Activated CD4-positive, alpha-beta T cell treated with anti-CD3 and anti-CD28 coated beads, Interleukin-2, amount 50 U/mL, for 48 hours (primary cell): ENCODE results near the gene CHST9.
"Not testable (repeated sequence)": the region's sequence is repeated elsewhere in the genome, so short reads cannot be mapped to it uniquely, and the experiment has no call there.

Source experiments
- DNase-seq, 2 experiments: peaks; one replicate each; pipeline ENCODE4 v3.0.0-alpha.2; 2020

Gene CHST9, protein sequence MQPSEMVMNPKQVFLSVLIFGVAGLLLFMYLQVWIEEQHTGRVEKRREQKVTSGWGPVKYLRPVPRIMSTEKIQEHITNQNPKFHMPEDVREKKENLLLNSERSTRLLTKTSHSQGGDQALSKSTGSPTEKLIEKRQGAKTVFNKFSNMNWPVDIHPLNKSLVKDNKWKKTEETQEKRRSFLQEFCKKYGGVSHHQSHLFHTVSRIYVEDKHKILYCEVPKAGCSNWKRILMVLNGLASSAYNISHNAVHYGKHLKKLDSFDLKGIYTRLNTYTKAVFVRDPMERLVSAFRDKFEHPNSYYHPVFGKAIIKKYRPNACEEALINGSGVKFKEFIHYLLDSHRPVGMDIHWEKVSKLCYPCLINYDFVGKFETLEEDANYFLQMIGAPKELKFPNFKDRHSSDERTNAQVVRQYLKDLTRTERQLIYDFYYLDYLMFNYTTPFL

DNA sequence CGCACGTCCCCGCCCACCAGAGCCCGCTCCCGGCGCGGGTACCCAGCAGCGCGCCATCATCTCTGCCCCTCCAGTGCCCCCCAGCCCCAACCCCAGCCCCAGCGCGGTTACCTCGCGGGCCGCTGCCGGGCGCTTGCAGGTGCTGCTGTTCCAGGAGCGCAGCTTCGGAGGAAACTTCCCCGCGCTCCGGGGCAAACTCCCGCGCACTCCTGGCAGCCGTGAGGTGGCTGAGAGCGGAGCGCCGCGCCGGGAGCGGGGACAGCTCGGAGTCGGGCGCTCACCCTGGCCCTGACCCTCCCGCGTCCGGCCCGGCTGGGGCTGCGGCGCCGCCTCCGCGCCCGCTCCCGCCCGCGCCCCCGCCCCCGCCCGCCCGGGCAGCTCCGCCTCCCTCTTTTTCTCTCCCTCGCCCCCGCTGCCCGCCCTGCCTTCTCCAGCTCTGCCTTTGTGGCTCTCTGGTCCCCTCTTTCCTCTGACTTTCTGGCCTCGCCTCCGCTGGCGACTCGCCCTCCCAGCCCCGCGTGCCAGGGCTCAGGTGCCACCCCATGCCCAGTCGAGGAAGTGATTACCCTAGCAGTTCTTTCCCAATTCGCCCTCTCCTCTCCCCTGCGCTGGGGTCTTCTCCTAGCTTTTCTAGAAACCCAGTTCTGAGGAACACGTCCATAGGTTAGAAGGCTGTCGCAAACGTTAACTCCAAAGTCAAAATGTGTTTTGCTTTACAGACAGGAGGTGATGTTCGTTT lies at the start of gene CHST9:
TSS of gene CHST9 (minus strand) at position 284 of the 739 bp plus-strand sequence. CDS start 42,499 bp downstream, outside the sequence.
- no peak for DNase-seq

DNA sequence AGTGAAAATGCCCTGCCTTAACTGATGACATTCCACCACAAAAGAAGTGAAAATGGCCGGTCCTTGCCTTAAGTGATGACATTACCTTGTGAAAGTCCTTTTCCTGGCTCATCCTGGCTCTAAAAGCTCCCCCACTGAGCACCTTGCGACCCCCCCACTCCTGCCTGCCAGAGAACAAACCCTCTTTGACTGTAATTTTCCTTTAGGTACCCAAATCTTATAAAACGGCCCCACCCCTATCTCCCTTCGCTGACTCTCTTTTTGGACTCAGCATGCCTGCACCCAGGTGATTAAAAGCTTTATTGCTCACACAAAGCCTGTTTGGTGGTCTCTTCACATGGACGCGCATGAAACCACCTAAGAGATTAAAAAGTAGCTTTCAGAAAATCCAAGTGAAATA lies 47.2 kb upstream of the CHST9 start:
- not testable (repeated sequence) for DNase-seq

DNA sequence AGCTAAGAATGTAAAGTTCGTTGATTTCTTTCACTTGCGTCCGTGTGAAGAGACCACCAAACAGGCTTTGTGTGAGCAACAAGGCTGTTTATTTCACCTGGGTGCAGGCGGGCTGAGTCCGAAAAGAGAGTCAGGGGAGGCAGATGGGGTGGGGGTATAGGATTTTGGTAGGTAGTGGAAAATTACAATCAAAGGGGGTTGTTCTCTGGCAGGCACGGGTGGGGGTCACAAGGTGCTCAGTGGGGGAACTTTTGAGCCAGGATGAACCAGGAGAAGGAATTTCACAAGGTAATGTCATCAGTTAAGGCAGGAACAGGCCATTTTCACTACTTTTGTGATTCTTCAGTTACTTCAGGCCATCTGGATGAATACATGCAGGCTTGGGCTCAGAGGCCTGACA lies 46.6 kb upstream of the CHST9 start:
- DNase-seq, result not testable (repeated sequence)

DNA sequence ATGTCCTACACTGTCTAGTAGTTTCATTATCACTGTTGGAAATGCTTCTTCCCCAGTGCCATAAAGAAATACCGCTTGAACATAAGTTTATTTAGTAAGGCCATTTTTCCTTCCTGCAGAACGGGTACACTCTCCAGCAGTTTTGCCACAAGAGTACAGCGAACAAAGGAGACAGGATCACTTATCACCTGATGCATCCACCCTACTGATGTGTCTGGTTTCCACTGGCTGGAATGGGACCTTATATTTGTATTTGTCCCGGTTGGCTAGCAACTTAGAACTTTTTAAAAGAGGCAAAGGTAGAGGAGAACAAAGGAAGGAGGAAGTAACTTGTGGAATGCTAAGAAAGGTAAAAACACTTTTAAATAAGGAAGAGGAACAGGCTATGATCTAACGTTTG lies 46.1 kb upstream of the CHST9 start:
- DNase-seq, result not testable (repeated sequence)

- no peak for DNase-seq
Observed at GRCh38 chr18:27227721-27228120, 42.6 kb upstream of the CHST9 start.

- no peak for DNase-seq
Observed at GRCh38 chr18:27226556-27227075, 41.5 kb upstream of the CHST9 start.

DNA sequence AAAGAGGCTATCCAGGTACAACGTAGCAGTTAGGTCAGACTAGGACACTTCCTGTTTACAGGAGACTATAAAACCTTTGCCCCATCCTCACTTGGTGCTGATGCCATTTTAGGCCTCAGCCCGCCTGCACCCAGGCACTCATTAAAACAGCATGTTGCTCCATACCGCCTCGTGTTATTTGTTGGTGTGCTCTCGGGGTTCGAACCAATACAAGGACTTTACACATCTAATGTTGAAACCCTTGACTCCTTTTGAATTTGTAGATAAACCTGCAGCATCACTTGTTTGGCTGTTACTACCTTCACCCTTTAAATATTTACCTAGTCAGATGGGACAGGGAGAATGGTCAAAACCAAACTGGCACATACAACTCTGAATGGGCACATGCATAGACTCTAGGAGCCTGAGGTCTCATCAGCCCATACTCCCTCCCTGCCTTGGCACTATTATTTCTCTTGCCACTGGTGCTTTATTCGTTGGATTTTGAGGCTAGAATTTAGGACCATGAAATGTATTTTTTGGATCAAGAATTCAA lies 40.9 kb upstream of the CHST9 start:
- no peak for DNase-seq

GRCh38 chr18:27223526-27224291 lies 38.6 kb upstream of the CHST9 start:
- DNase-seq, result no peak

DNA sequence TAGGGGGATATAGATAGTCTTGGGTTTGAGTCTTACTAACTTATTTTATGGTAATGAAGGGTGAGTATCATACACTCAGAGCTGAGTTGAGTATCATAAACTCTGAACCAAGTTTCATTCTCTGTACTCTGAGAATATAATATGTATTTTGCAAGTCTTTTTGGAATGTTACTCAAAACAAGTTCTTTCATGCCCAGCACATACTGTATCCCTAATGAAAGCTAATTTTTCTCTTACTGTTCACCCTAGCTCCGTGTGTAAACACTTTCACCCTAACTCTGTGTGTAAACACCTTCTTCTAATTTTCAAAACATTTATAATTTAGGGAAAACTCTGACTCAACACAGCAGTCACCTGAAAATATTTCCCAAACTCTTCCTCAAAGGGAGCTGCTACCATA lies 29.7 kb upstream of the CHST9 start:
- DNase-seq, result no peak

DNA sequence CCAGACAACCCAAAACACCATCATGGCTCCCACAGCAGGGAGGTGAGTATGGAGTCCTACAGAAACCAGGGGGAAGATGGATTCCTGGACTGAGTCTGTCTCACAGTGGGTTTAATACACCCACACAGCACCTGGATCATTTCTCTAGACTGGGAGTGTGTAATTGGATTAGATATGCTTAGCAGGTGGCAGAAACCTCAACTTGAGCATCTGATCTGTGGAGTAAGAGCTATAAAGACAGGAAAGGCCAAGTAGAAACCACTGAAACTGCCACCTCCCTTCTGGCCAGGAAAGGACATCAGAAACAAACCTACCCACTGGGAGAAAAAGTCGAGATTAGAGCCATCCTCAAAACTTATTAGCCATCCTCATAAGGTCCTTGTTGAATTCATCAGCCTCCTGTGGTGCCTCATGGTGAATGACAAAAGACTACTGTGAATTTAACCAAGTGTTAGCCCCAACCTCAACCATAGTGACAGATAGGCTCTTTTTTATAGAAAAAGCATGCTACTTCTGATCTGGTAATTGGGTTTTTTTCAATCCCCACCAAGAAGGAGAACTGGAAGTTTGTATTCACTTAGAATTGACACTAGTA lies 28.1 kb upstream of the CHST9 start:
- DNase-seq, result no peak

- DNase-seq, result no peak
Observed at GRCh38 chr18:27211569-27211968, 26.5 kb upstream of the CHST9 start.

GRCh38 chr18:27206411-27206810 lies 21.3 kb upstream of the CHST9 start:
- no peak for DNase-seq

DNA sequence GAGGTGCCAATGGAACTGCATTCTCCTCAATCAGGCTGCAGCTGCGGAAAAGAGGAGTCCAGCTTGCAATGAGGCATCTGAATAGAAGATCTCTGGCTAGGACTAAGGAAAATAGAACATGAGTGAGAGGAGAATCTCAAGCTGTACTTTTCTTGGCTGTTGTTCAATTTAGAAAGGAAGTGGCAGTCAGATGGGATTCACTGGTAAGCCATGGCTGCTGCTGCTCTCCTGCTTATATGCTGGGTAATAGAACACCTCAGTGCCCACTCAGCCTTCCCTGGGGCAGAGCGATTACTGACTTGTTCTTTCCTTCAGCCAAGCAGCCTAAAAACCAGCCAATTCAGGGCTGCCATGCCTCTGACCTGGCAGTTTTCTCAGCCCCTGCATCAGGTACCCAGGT lies 17.6 kb upstream of the CHST9 start:
- DNase-seq, result no peak

- DNase-seq, result no peak
Observed at GRCh38 chr18:27198036-27198435, 12.9 kb upstream of the CHST9 start.

DNA sequence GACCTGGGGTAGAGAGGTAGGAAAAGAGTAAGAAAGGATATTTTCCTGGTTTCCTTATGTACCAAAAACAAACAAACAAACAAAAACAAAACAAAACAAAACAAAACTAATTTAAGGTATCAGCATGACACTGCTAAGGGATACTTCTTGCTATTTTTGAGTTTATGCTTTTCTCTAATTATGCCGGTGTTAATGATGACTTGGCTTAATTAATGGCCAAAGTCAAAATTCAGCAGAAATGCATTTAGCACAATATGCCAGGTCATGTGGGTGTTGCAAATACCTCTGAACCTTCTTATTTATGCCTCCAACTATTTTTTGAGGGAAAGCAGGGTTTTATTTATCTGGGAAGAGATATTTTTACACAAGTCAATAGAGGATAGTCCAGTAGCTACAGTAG lies 3.2 kb upstream of the CHST9 start:
- DNase-seq, result no peak

DNA sequence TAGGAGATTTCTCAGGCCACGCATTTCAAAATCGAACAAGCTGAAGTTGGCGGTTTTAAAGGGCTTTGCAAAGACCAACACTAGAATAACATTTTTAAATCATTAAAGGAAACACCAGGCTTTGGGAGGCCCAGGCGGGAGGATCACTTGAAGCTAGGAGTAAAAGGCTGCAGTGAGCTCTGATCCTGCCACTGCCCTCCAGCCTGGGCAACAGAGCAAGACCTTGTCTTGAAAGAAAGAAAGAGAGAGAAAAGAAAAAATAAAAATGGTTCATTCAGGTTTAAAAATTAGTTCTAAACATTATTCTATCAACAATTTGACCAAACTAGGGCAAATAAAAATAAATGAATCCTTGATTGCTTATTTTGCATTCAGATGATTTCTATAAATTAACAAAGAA lies 789 bp upstream of the CHST9 start:
- no peak for DNase-seq

- no peak for DNase-seq
Observed at GRCh38 chr18:27184115-27185024, 738 bp downstream of the CHST9 start.

DNA sequence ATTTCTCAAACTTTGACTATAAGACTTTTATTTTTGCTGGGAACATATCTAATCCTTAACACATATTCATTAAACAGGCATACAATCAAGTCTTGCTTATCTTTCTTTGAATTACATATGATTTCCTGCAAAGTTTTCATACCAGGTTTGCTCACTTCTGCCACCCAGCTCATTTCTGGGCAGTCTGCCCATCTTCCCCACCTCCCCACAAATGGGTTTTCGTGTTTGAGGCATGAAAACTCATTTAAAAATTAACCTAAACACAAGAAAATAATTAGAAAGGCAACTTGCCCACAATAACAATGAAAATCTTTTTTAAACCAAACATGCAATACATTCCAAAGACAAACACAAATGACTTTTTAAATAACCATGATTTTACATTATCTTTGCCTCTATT lies 3.4 kb downstream of the CHST9 start:
- DNase-seq, result no peak

DNA sequence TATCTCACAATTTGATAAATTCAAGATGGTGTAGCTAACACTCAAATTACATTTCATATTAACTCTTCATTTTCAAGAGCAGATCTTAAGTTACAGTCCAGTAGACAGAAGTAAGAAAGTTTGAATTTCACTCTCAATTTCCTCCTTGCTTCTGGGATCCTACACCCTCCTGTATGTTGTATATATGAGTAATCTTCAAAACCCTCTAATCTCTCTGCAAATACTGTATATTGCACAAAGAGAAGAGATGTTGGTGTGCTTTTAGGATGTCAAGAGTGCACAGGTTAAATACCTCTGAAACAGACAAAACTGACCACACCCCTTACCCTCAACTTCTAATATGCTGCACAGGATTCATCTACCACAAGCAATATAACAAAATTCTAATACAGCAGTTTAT lies 6.7 kb downstream of the CHST9 start:
- no peak for DNase-seq

- DNase-seq, result no peak
Observed at GRCh38 chr18:27175914-27176313, 9.2 kb downstream of the CHST9 start.

GRCh38 chr18:27175245-27175644 lies 9.9 kb downstream of the CHST9 start:
- DNase-seq, result no peak
